Aorta (tissue), 5 donors: ENCODE measurements around the gene GAB1. TPM values are rescaled to one million over a fixed set of nuclear protein-coding genes. Genes with fewer than 3 reads are reported as not detected.

Experiments
- ATAC-seq: fragments of 200-7000 bp; cut with Tn5 transposase; one replicate; pipeline ENCODE4 v1.9.1; 2022; ENCODE audit warnings: moderate library complexity; ENCODE audit not compliant: low FRiP score
- DNase-seq, 2 donors: peaks; one replicate each; pipeline ENCODE4 v3.0.0-alpha.2; 2020
- H3K27ac ChIP-seq, 2 donors: one replicate each; pipeline ENCODE4 v1.5.1; 2013; ENCODE audit warnings: low read length in 2 of 2, mild to moderate bottlenecking in 2 of 2, moderate library complexity in 2 of 2, control low read depth in 1 of 2, inconsistent platforms in 1 of 2, low read depth in 1 of 2
- H3K27me3 ChIP-seq, 2 donors: one replicate each; pipeline ENCODE4 v1.6.1; 2013; ENCODE audit warnings: control low read depth in 1 of 2, low read length in 1 of 2, mild to moderate bottlenecking in 1 of 2, moderate library complexity in 1 of 2; ENCODE audit not compliant: insufficient read depth in 2 of 2, control insufficient read depth in 1 of 2
- H3K36me3 ChIP-seq, 2 donors: one replicate each; pipeline ENCODE4 v1.6.1; 2013; ENCODE audit warnings: control low read depth in 1 of 2, low read length in 1 of 2, mild to moderate bottlenecking in 1 of 2; ENCODE audit not compliant: insufficient read depth in 2 of 2, control insufficient read depth in 1 of 2
- H3K4me1 ChIP-seq, 2 donors: one replicate each; pipeline ENCODE4 v1.6.1; 2013; ENCODE audit warnings: low read length in 2 of 2, control low read depth in 1 of 2, mild to moderate bottlenecking in 1 of 2, moderate library complexity in 1 of 2; ENCODE audit not compliant: insufficient read depth in 2 of 2, control insufficient read depth in 1 of 2
- H3K4me3 ChIP-seq, 2 donors: one replicate each; pipeline ENCODE4 v1.5.1; 2013; ENCODE audit warnings: low read length in 2 of 2, control low read depth in 1 of 2, mild to moderate bottlenecking in 1 of 2
- H3K9me3 ChIP-seq: one replicate; pipeline ENCODE4 v1.6.1; 2013; ENCODE audit warnings: mild to moderate bottlenecking, low read length; ENCODE audit not compliant: control insufficient read depth
- WGBS, 2 donors: extraction: QIAGEN DNeasy Blood & Tissue Kit; methylation state at CpG; one replicate each; pipeline ENCODE4 v1.1.7; 2013; 5-methylcytosine and 5-hydroxymethylcytosine counted together
- intact Hi-C, 2 donors: fragments of 100-400 bp; cut with DNase I; formaldehyde crosslinking; loops; one replicate each; pipeline versions ENCODE4 v1.14.2 to v1.15.0; 2022
- long read RNA-seq, 2 donors: library from polyadenylated mRNA; unstranded; transcript quantifications; one replicate each; pipeline ENCODE4 v2.0.0, GENCODE V29; 2020 to 2021
- polyA plus RNA-seq, 2 donors: library from polyadenylated mRNA; stranded (reverse); fragments of 200-250 nt; gene quantifications; one replicate each; pipeline ENCODE4 v1.2.3, GENCODE V29; 2013
- total RNA-seq, 2 donors: library from RNA; stranded (reverse); fragmentation: NEBNext Ultra II Directional; extraction: Animal tissue kit (Norgen Biotek cat#: 25700); gene quantifications; one replicate each; pipeline ENCODE4 v1.2.1, GENCODE V29; 2021
- donor health status: healthy with polysubstance abuse.
- donor health status: Bipolar disorder and iron deficiency.
- donor health status: DM: no; HTN: no; CAD: no.
- donor health status: DM: no; HTN: no; CAD: no.
- donor health status: DM: yes; HTN: yes; CAD: no.

The GAB1 gene
- total RNA-seq (100 to 1,000 TPM in 1 of 2 donors, 10 to 100 TPM in 1; 98.0 to 107 TPM), polyA plus RNA-seq (10 to 100 TPM; 10.5 to 12.0 TPM)
- long read RNA-seq, donor 1, partial matches to known transcripts = 2 of 24 reads
- long read RNA-seq, donor 1, other reads (novel, unspliced or antisense) = 21 of 24 reads
- long read RNA-seq, donor 2, partial matches to known transcripts = 2 of 23 reads
- long read RNA-seq, donor 2, other reads (novel, unspliced or antisense) = 20 of 23 reads

- H3K27ac ChIP-seq = peak within 1 kb of the TSS; percentile 78 to 79
- 0% methylated on average over 71 to 81 of the region's 81 CpGs for WGBS, 2 donors
- intact Hi-C loops = loop anchor here (2.0 to 5.0 kb wide), 6 partner anchors 24 to 145 kb away; no protein-coding TSS in a partner anchor
- DNase-seq (peak; percentile 88 to 91), ATAC-seq (peak; percentile 80)
- no peaks in the 10 kb centered on the region for H3K9me3 ChIP-seq
- H3K36me3 ChIP-seq = no peaks in the 10 kb centered on the region
- H3K4me3 ChIP-seq = peak within 1 kb of the TSS; percentile 84 to 90
- peaks cover 0 to 3% of the 10 kb centered on the region in 2 donors for H3K4me1 ChIP-seq
- H3K27me3 ChIP-seq = no peaks in the 10 kb centered on the region
Measured at GRCh38 chr4:143336781-143337599, at the start of gene GAB1. TSS of gene GAB1 (plus strand) at chr4:143336876. CDS start at chr4:143337189, 313 bp downstream.

- ATAC-seq = peak; percentile 16
Measured at GRCh38 chr4:143287572-143287923, 49.1 kb upstream of the GAB1 start.

DNA sequence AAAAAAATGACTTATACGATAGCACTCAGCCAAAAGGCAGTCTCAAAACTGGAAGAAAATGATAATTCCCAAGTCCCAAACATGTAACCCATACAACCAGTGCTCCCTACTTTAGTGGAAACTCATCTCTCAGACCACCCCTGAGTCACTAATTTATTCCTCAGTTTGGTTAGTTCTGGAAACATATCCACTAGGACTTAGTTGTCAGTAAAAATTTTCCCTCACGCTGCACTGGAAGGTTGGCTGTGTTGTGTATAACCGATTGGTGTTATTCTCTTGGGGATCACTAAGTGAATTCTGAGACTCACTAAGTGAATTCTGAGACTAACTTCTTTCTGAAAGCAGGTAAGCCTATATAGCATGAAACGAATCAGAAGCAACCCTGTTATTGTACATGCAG lies 48.5 kb upstream of the GAB1 start:
- Histone ChIP-seq H3K27ac (no peak overlapping the region), H3K27me3 (no peaks in the 10 kb centered on the region), H3K4me3 (no peak overlapping the region), H3K36me3 (no peaks in the 10 kb centered on the region), H3K9me3 (no peaks in the 10 kb centered on the region), H3K4me1 (peaks cover 0 to 3% of the 10 kb centered on the region in 2 donors)
- ATAC-seq (no peak), DNase-seq (no peak)
- intact Hi-C loops = no loop called here
- 63 to 65% methylated on average over 4 of the region's 4 CpGs for WGBS, 2 donors

More at GRCh38 chr4:143287572-143287923, 49.1 kb upstream of the GAB1 start:
- Histone ChIP-seq H3K27me3 (no peaks in the 10 kb centered on the region), H3K4me1 (peaks cover 0 to 3% of the 10 kb centered on the region in 2 donors), H3K4me3 (no peak overlapping the region), H3K36me3 (no peaks in the 10 kb centered on the region), H3K27ac (peak overlapping the region in 1 of 2 donors; percentile 21), H3K9me3 (no peaks in the 10 kb centered on the region)
- intact Hi-C loops = no loop called here
- 62 to 68% methylated on average over 3 of the region's 3 CpGs for WGBS, 2 donors
- no peak for DNase-seq

DNA sequence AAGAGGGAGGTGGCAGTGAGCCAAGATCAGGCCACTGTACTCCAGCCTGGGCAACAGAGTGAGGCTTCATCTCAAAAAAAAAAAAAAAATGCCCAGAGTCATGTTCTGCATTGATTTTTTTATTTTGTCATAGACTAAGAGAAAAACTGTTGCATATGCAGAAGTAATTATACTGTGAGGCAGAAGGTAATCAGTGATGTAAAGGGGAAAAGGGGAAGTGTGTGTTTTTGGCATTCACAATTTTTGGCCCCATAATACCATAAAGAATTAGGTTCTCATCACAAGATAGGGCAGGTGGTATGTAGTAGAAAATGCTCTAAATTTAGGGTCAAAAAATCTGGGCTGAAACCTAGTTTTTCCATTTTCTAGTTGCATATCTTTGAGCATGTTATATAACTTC lies 47.3 kb upstream of the GAB1 start:
- peaks cover 0 to 3% of the 10 kb centered on the region in 2 donors for H3K4me1 ChIP-seq
- H3K27ac ChIP-seq = no peak overlapping the region
- ATAC-seq = no peak
- no peaks in the 10 kb centered on the region for H3K27me3 ChIP-seq
- H3K4me3 ChIP-seq = no peak overlapping the region
- H3K36me3 ChIP-seq = no peaks in the 10 kb centered on the region
- intact Hi-C loops = no loop called here
- H3K9me3 ChIP-seq = no peaks in the 10 kb centered on the region
- DNase-seq = no peak

DNA sequence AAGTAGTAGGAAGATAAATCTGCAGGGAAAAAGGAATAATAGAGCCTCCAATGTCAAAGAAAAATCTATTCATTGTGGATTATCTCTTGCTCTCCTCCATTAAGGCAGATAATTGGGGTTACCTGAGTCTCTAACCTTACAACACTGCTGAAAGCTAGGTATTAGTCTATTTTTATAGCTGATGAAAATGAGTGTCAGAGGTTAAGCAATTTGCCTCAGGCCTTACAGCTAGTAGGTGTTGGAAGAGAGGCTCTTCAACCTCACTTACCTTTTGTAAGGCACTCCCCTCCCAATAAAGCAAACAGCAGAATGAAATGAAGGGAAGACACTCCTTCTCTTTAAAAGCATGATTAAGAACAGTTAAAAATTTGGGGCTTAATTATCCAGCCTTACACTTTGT lies 45.4 kb upstream of the GAB1 start:
- Histone ChIP-seq H3K4me3 (no peak overlapping the region), H3K9me3 (no peaks in the 10 kb centered on the region), H3K27me3 (no peaks in the 10 kb centered on the region), H3K36me3 (no peaks in the 10 kb centered on the region), H3K27ac (no peak overlapping the region), H3K4me1 (no peaks in the 10 kb centered on the region)
- intact Hi-C loops = loop anchor here in 1 of 2 donors (5.0 kb wide), 1 partner anchor 46 kb away; the partner anchor contains the start of gene GAB1
- DNase-seq (no peak), ATAC-seq (no peak)

DNA sequence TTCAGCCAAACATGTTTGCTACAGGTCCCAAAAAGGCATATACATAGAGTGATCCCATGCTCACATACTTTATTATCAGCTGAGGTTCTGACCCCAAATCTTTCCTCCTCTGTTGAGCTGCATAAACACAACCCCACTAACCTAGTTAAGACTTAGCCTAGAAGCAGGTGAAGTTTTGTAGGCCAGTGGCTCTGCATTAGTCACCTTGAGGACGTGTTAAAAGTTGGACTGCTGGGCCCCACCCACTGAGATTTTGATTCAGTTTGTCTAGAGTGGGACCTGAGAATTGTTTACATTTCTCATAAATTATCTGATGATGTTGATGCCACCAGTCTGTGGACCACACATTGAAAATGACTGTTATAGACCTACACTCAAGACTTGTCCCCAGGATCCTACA lies 43.8 kb upstream of the GAB1 start:
- no peak for ATAC-seq
- Histone ChIP-seq H3K4me3 (no peak overlapping the region), H3K27me3 (no peaks in the 10 kb centered on the region), H3K36me3 (no peaks in the 10 kb centered on the region), H3K4me1 (no peaks in the 10 kb centered on the region), H3K9me3 (no peaks in the 10 kb centered on the region), H3K27ac (no peak overlapping the region)
- no peak for DNase-seq
- 83 to 93% methylated on average over 1 of the region's 1 CpG for WGBS, 2 donors
- intact Hi-C loops = loop anchor here in 1 of 2 donors (5.0 kb wide), 1 partner anchor 44 kb away; the partner anchor contains the start of gene GAB1

DNA sequence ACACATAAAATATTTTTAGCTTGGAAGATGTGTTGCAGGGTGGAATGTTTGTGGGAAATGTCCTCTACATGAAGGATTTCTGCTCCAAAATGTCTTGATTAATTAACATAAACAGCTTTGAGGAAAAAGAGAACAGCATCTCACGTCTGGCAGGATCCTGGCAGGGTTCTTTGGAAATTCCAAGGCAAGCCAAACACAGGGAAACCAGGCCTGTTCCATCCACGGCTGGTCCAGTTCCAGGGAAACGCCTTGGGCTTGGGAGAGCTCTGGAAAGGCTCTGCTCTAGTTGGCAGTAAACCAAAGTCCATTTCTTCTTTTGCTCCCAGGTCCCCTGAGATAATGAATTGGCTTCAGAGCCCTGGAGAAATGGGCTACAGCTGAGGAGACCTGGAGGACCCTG lies 42.4 kb upstream of the GAB1 start:
- Histone ChIP-seq H3K36me3 (no peaks in the 10 kb centered on the region), H3K4me1 (no peaks in the 10 kb centered on the region), H3K4me3 (no peak overlapping the region), H3K9me3 (no peaks in the 10 kb centered on the region), H3K27ac (peak overlapping the region in 1 of 2 donors; percentile 20), H3K27me3 (no peaks in the 10 kb centered on the region)
- ATAC-seq (peak; percentile 82), DNase-seq (peak; percentile 89)
- WGBS, 2 donors = 3 to 4% methylated on average over 3 of the region's 3 CpGs
- intact Hi-C loops = loop anchor here in 1 of 2 donors (5.0 kb wide), 1 partner anchor 43 kb away; the partner anchor contains the start of gene GAB1

GRCh38 chr4:143294710-143295275 lies 41.9 kb upstream of the GAB1 start:
- ATAC-seq = no peak
- H3K36me3 ChIP-seq = no peaks in the 10 kb centered on the region
- H3K27me3 ChIP-seq = no peaks in the 10 kb centered on the region
- H3K4me3 ChIP-seq = no peak overlapping the region
- intact Hi-C loops = loop anchor here in 1 of 2 donors (5.0 kb wide), 1 partner anchor 43 kb away; the partner anchor contains the start of gene GAB1
- DNase-seq = no peak
- no peaks in the 10 kb centered on the region for H3K4me1 ChIP-seq
- H3K27ac ChIP-seq = peak overlapping the region in 1 of 2 donors; percentile 20
- H3K9me3 ChIP-seq = no peaks in the 10 kb centered on the region
- WGBS, 2 donors = 23 to 24% methylated on average over 4 of the region's 4 CpGs
